Mesothelial cell of epicardium (in vitro differentiated cells): ENCODE measurements around the gene SCEL. TPM values are rescaled to one million over a fixed set of nuclear protein-coding genes. Genes with fewer than 3 reads are reported as not detected.

ENCODE experiments used
- DNase-seq, 2 experiments: peaks; one replicate each; pipeline ENCODE4 v3.0.0; 2021; ENCODE audit warnings: low spot score in 2 of 2; ENCODE audit not compliant: unreplicated experiment in 2 of 2
- H3K27ac Mint-ChIP-seq: 2 replicates; pipeline ENCODE4 v1.8.0; 2021; ENCODE audit warnings: mixed read lengths
- H3K27me3 Mint-ChIP-seq: 2 replicates; pipeline ENCODE4 v1.8.0; 2021; ENCODE audit warnings: low read depth, mixed read lengths
- H3K36me3 Mint-ChIP-seq: 2 replicates; pipeline ENCODE4 v1.8.0; 2021; ENCODE audit warnings: mixed read lengths
- H3K4me1 Mint-ChIP-seq: 2 replicates; pipeline ENCODE4 v1.8.0; 2021; ENCODE audit warnings: mixed read lengths
- H3K4me3 Mint-ChIP-seq: 2 replicates; pipeline ENCODE4 v1.8.0; 2021; ENCODE audit warnings: mild to moderate bottlenecking, moderate library complexity, mixed read lengths
- H3K9me3 Mint-ChIP-seq: 2 replicates; pipeline ENCODE4 v1.8.0; 2021; ENCODE audit warnings: mixed read lengths
- total RNA-seq: library from RNA; stranded (reverse); gene quantifications from 3 replicates; pipeline ENCODE4 v1.2.1, GENCODE V29; 2021
- TF ChIP-seq, protein P1 (sequence below): fragments of 200-600 bp; sonication (generic); IDR thresholded peaks from one replicate; pipeline ENCODE4 v1.5.0; 2021; ENCODE audit warnings: antibody characterized with exemption; ENCODE audit not compliant: unreplicated experiment

The SCEL gene
- total RNA-seq, 1 donor from 2014 or later = not detected

DNA sequence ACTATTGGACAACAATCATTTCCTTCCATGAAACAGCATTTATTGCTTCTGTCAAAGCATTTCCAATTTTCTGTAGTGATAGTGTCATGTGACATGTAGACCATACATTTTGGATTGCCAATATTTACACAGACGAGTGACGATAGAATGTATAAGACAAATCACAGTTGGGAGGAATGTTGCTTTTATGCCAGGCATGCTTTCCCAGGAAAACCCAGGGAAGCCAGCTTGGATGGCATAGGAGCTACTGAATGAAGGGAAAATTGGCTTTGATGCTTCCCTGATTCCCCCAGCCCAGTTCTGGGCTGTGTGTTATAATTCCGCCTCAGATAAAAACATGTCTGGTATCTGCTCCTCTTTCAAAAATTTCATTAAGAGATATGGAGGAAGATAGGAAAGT lies 22.5 kb downstream of the SCEL start:
- H3K4me1 Mint-ChIP-seq = peaks cover 34% of the 10 kb centered on the region
- no peak for DNase-seq
- H3K36me3 Mint-ChIP-seq = no peaks in the 10 kb centered on the region
- TF ChIP-seq, protein P1, sequence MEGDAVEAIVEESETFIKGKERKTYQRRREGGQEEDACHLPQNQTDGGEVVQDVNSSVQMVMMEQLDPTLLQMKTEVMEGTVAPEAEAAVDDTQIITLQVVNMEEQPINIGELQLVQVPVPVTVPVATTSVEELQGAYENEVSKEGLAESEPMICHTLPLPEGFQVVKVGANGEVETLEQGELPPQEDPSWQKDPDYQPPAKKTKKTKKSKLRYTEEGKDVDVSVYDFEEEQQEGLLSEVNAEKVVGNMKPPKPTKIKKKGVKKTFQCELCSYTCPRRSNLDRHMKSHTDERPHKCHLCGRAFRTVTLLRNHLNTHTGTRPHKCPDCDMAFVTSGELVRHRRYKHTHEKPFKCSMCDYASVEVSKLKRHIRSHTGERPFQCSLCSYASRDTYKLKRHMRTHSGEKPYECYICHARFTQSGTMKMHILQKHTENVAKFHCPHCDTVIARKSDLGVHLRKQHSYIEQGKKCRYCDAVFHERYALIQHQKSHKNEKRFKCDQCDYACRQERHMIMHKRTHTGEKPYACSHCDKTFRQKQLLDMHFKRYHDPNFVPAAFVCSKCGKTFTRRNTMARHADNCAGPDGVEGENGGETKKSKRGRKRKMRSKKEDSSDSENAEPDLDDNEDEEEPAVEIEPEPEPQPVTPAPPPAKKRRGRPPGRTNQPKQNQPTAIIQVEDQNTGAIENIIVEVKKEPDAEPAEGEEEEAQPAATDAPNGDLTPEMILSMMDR = no peak
- H3K9me3 Mint-ChIP-seq = no peaks in the 10 kb centered on the region
- no peaks in the 10 kb centered on the region for H3K27me3 Mint-ChIP-seq
- H3K27ac Mint-ChIP-seq = peak overlapping the region; percentile 77
- no peak overlapping the region for H3K4me3 Mint-ChIP-seq

GRCh38 chr13:77563111-77563510 lies 27.6 kb downstream of the SCEL start:
- peaks cover 19% of the 10 kb centered on the region for H3K4me1 Mint-ChIP-seq
- H3K27ac Mint-ChIP-seq = no peak overlapping the region
- DNase-seq = no peak
- TF ChIP-seq, protein P1 = no peak
- no peaks in the 10 kb centered on the region for H3K36me3 Mint-ChIP-seq
- peaks cover 5% of the 10 kb centered on the region for H3K27me3 Mint-ChIP-seq
- no peaks in the 10 kb centered on the region for H3K9me3 Mint-ChIP-seq
- H3K4me3 Mint-ChIP-seq = no peak overlapping the region

DNA sequence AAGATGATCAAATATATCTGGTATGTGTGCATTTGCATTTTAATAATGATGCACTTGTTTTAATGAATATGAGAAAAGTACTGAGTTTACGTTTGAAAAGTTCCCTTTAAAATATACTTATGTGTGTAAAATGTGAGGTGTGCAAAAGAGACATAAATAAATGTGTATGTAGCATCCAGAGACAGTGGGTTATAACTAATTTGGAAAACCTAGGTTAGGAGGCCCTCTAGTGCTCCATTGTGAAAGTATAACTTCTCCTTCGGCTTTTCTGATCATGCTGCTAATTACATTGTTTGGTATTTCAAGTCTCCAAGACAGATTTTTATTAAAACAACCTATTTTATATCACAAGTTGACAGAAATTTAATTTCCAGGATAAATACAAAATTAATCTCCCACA lies 30.1 kb downstream of the SCEL start:
- Mint-ChIP-seq H3K27ac (no peak overlapping the region), H3K4me3 (no peak overlapping the region), H3K36me3 (no peaks in the 10 kb centered on the region), H3K4me1 (peaks cover under 1% of the 10 kb centered on the region), H3K27me3 (peaks cover 20% of the 10 kb centered on the region), H3K9me3 (no peaks in the 10 kb centered on the region)
- DNase-seq = no peak
- TF ChIP-seq, protein P1 = no peak

GRCh38 chr13:77571956-77572355 lies 36.5 kb downstream of the SCEL start:
- Mint-ChIP-seq H3K36me3 (no peaks in the 10 kb centered on the region), H3K4me3 (no peak overlapping the region), H3K27me3 (peaks cover 32% of the 10 kb centered on the region), H3K9me3 (peaks cover 8% of the 10 kb centered on the region), H3K27ac (no peak overlapping the region), H3K4me1 (peaks cover 15% of the 10 kb centered on the region)
- TF ChIP-seq, protein P1 = no peak
- DNase-seq = no peak

- H3K4me3 Mint-ChIP-seq = no peak overlapping the region
- TF ChIP-seq, protein P1 = no peak
- peaks cover 36% of the 10 kb centered on the region for H3K27me3 Mint-ChIP-seq
- H3K9me3 Mint-ChIP-seq = peaks cover 8% of the 10 kb centered on the region
- H3K4me1 Mint-ChIP-seq = peaks cover 15% of the 10 kb centered on the region
- H3K27ac Mint-ChIP-seq = no peak overlapping the region
- DNase-seq = no peak
- H3K36me3 Mint-ChIP-seq = no peaks in the 10 kb centered on the region
Observed at GRCh38 chr13:77574096-77574495, 38.6 kb downstream of the SCEL start.

GRCh38 chr13:77579959-77580358 lies 44.5 kb downstream of the SCEL start:
- Mint-ChIP-seq H3K4me1 (peaks cover 9% of the 10 kb centered on the region), H3K36me3 (no peaks in the 10 kb centered on the region), H3K27me3 (peaks cover 27% of the 10 kb centered on the region), H3K4me3 (no peak overlapping the region), H3K27ac (no peak overlapping the region), H3K9me3 (peaks cover 8% of the 10 kb centered on the region)
- DNase-seq = no peak
- TF ChIP-seq, protein P1 = no peak
